H4 (cell line): ENCODE measurements around the gene HLA-DMA. TPM values are rescaled to one million over a fixed set of nuclear protein-coding genes. Genes with fewer than 3 reads are reported as not detected.

Source experiments
- DNase-seq: peaks from one replicate; pipeline ENCODE4 v3.0.0-alpha.2; 2015; ENCODE audit warnings: low spot score
- total RNA-seq: library from RNA; depleted of rRNA; stranded (reverse); fragments of >200 nt; shearing (Covaris generic); gene quantifications from 2 replicates; pipeline ENCODE4 v1.2.3, GENCODE V29; 2014; rRNA removed

Gene HLA-DMA
- total RNA-seq, 1 experiment from 2014 or later, result 10.3 TPM

DNA sequence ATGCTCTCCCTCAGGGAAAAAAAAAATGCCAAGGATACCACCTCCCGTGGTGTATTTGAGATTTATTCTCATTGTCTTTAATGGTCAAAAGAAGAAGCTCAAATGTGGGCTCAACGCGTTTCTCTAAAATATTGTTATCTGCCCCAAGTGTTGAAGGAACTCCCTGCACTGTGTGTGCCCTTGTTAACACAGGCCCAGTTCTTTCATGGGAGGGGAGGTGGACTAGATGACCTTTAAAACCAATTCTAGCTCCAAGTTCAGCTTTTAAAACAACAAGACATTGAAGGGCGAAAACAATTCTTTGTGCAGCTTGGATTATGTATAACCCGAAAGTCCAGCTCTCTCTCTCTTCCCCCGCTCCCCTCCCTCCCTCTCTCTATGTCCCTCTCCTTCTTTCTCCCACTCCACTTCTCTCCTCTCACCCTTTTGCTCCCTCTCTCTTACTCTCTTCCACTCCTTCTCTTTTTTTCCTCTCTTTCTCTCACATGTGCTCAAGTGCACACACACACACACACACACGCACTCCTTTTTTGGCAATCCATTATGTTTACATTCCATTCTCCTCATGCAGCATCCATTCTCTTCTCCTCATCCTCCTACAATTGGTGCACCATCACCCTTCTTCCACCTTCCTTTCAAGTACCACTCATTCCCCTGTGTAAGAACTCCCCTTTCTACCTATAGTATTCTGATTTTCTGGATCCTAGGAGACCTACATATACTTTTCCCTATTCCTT, 20.6 kb downstream of the HLA-DMA start:
- no peak for DNase-seq

DNA sequence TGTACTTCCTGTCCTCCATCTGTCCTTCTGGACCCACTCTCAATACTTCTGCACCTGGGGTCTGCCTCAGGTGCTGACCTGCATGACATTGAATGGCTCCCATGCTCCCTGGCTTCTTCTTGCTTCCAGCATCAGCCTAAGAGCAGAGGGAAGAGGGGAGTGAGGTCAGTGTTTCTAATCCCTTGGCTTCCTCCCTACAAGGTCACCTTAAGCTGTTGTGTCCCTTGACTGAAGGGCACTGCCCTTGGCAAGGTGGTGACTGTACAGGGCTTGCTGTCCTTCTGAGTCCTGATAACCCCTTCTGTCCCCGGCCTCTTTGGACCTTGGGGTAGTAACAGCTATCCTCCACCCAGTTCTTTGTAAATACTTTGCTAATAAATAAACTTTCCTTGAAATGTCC, 21.7 kb downstream of the HLA-DMA start:
- no peak for DNase-seq

DNA sequence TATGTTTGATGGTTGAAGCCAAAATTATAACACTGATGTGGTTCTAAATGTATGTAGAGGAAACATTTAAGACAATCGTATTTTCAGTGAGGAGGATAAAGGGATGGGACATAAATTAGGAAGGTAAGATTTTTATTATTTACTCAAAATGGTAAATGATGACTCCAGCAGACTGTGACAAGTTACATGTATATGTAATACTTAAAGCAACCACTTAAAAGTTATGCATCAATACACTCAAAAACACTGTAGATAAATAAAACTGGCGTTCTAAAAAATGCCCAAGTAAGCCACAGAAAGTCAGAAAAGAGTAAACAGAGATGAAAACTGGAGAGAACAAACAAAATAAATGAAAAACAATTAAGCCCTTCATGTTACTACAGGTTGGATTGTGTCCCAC, 30.8 kb downstream of the HLA-DMA start:
- DNase-seq, result no peak

DNA sequence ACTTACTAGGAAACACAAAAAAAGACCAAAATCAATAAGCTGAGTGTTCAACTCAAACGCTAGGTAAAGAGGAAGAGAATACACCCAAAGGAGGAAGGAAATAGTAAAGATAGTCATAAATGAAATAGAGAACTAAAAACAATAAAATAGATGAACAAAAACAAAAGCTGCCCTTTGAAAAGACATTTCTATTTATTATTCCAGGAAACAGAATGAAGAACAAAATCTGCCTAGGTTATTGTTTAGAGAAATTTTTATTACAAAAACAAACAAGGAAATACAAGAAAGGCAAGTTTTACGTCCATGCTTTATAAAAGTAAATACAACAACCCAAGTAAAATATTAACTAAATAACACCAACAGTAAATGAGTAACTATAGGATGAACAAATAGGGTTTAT, 32.2 kb downstream of the HLA-DMA start:
- no peak for DNase-seq

DNA sequence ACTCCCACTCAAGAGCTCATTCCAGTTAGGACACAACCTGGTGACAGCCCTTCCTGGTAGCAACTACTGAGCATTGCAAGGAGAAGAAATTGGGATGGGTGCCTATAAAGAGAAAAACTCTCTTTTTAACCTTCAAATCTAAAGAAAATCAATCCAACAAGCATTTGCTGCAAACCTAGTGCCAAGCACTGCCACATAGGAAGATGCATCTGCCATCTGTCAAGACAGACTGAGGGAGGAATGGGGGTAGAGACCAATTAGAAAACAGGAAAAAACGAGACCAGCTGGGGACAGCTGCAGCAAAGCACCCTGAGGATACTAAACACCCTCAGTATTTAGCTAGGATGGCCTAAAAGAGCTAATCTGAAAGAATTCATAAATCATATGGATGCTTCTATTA, 39.9 kb downstream of the HLA-DMA start:
- no peak for DNase-seq

DNA sequence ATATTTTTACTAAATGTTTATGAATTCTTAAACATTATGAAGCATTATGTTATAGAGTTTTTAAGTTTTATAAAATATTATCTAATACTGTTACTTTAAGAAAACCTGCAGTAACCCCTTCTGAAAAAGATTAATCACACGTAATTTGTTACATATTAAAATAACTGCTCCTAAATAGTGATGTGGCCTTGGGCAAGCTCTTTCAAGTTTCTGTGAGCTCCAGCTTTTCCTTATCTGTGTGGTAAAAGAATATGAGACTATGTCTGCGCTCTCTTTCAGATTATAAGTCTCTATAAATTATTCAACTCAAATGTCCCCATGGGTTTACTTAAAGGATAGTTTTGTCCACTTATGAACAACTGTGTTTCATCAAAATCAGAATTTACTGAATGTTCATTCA, 44.0 kb downstream of the HLA-DMA start:
- DNase-seq, result no peak

DNA sequence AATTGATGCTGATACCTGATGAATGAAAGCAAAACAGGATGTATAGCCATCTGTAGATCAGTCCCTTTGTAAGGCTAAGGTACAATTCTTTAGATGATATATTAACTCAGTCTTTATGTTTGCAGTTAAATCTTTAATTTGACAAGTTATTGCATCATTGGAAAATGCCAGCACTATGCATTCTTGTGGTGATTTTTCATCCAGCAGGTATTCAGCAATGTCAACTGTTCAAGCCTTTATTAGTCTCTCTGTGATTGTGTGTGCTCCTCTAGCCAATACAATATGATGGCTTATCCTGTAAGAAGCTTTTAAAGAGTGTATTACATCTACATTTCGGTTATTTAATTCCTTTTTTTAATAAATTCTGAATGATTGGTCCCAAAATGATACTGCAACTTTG, 46.4 kb downstream of the HLA-DMA start:
- DNase-seq, result no peak

DNA sequence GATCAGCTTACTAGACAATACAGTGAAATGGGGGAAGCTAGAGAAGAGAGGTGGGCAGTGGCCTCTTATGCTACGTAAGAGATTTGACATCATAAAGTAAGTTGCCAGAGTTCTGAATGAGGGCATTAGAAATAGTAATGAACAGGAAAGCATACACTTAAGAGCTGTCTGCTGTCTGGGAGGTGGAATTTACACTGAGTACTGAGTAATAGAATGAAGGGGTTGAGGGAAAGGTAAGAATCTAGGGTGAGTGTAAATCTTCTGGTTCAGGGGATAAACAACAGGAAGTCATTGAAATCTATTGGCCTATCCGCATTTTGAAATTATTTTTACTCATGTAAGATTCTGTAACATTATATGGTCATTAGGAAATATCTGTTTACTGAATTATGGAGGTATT, 47.8 kb downstream of the HLA-DMA start:
- no peak for DNase-seq

DNA sequence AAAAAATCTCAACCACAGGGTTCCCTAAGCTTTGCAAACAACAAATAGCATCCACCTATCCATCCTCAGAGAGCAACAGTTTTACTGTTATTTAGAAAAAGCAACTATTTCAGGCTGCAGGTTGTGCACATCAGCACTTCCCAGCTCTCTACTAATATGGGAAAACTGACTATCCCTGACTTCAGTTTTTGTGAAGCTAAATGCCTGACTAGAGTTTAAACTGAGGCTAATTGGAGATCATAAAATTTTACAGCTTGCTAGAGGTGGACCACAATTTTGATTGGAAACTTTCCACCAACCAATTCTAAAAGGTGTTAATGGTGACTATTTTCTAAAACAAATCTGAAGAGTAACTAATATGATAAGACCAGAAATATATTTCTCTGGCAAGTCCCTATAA, 48.9 kb downstream of the HLA-DMA start:
- no peak for DNase-seq

Other genes starting within 250 kb of the HLA-DMA start
- not detected in 2 replicates for gene HLA-DQA2, start 211.7 kb downstream of the HLA-DMA start, total RNA-seq
- gene HLA-DQB2, start 189.6 kb downstream of the HLA-DMA start, total RNA-seq, result not detected in 2 replicates
- gene HLA-DOB, start 136.1 kb downstream of the HLA-DMA start, total RNA-seq, result not detected in 2 replicates
- gene TAP2, start 114.4 kb downstream of the HLA-DMA start, total RNA-seq, result 27.4 and 29.8 TPM in 2 replicates
- 210 and 212 TPM in 2 replicates for gene PSMB8, start 109.0 kb downstream of the HLA-DMA start, total RNA-seq
- gene TAP1, start 99.4 kb downstream of the HLA-DMA start, total RNA-seq, result 60.9 and 66.1 TPM in 2 replicates
- 120 and 150 TPM in 2 replicates for gene PSMB9, start 98.9 kb downstream of the HLA-DMA start, total RNA-seq
- gene HLA-DMB, start 12.1 kb downstream of the HLA-DMA start, total RNA-seq, result 4.5 and 4.6 TPM in 2 replicates
- gene BRD2, start 15.5 kb upstream of the HLA-DMA start, total RNA-seq, result 52.2 and 57.6 TPM in 2 replicates
- 0.14 TPM in 1 of 2 replicates, not detected in the other for gene HLA-DOA, start 56.5 kb upstream of the HLA-DMA start, total RNA-seq
- 5.2 and 5.4 TPM in 2 replicates for gene HLA-DPA1, start 120.6 kb upstream of the HLA-DMA start, total RNA-seq
- 25.4 and 47.3 TPM in 2 replicates for gene HLA-DPB1, start 122.9 kb upstream of the HLA-DMA start, total RNA-seq
- 0.10 and 0.39 TPM in 2 replicates for gene COL11A2, start 239.4 kb upstream of the HLA-DMA start, total RNA-seq
- 7.8 and 8.3 TPM in 2 replicates for gene RXRB, start 247.6 kb upstream of the HLA-DMA start, total RNA-seq
- 64.8 and 69.5 TPM in 2 replicates for gene SLC39A7, start 247.8 kb upstream of the HLA-DMA start, total RNA-seq